HS-5 (cell line): Measurements from ENCODE around the gene CORIN.
"Not testable (repeated sequence)": the region's sequence is repeated elsewhere in the genome, so short reads cannot be mapped to it uniquely, and the experiment has no call there.

ENCODE experiments used
- DNase-seq: peaks from one replicate; pipeline ENCODE4 v3.0.0-alpha.2; 2012; ENCODE audit warnings: low read depth

CORIN gene

DNA sequence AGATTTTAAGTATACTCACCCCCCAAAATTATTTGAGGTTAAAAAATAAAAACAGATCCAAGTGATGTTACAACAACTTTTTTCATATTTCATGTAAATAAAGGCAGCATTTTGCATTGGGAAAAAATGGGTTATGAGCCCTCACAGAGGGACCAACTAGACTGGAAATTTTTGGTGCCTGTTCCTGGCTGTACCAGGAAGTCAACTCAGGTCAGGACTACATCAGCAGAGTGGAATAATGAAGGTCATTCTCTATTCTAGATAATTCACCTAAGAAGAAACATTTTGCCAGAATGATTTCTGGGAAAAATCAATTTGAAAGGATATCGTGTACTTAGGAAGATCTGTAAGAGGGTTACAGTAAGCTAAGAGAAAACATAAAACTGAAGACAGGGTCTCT is 66.8 kb downstream of the CORIN start:
- DNase-seq, result no peak

DNA sequence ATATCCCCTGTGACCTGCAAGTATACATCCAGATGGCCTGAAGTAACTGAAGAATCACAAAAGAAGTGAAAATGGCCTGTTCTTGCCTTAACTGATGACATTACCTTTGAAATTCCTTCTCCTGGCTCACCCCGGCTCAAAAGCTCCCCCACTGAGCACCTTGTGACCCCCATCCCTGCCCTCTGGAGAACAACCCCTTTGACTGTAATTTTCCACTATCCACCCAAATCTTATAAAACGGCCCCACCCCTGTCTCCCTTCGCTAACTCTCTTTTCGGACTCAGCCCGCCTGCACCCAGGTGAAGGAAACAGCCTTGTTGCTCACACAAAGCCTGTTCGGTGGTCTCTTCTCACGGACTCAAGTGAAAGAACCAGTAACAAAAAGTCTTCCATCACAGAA is 69.9 kb downstream of the CORIN start:
- not testable (repeated sequence) for DNase-seq

DNA sequence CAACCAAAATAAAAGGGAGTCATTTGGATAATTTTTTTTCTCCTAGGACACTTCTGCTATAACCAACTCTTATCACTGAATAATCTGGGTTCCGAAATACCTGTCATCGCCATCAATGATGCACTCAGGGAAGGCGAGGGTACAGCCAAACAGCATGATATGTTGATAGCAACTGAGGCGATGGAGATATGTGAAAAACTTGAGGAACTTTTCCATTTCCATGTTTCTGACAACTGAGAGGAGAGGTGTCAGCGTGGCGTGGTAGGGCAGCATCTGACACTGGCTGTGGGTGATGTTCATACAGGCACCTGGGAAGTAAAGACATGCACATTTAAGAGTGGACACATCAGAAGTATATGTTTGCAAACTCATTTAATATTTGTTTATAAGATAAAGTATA is 74.6 kb downstream of the CORIN start:
- no peak for DNase-seq

DNA sequence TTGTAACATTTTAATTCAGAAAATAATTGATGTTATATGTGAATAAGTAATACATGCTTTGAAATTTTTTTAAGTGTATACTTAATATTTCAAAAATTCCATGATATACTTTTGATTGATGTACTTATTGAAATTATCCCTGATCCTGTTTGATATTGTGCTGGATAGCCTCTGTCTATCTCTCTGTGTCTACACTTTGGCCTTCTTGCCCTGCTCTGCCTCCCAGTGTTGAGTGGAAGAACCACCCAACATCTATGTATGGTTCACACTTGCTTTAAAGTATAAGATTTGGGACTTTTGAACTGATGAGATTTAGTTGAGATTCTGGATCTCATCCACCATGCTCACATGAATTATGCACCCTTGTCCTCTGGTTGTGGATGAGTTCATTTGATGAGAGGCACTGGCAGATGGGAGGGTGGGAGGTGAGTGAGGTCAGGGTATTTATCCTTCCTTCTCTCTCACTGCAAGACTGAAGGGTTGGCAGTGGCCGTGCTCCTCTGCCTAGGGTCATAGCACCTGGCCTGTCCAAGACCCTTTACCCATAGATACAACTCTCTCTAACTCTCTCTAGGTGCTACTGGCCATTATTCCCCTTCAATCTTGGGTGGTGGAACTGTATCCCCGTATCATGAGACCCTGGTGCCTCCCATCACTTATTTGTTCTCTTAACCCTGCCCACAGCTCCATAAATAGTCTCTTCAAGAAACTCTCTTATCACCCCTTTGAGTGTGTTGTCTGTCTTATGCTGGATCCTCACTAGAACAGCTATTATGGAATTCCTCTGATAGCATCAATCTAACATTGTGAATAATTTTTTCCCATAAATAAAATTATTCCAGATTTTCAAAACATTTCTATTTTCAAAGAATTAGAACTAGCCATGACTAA is 75.2 kb downstream of the CORIN start:
- DNase-seq, result no peak

DNA sequence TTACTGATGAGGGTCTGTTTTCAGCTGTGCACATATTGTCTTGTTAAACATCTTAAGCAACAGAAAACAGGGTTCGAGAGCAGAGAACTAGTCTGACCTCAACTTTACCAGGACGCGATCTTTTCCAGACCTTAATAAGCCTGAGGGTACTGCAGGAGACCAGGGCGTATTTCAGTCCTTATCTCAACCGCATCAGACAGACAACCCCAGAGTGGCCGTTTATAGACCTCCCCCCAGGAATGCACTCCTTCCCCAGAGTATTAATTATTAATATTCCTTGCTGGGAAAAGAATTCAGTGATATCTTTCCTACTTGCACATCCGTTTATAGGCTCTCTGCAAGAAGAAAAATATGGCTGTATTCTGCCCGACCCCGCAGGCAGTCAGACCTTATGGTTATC is 84.6 kb downstream of the CORIN start:
- not testable (repeated sequence) for DNase-seq

DNA sequence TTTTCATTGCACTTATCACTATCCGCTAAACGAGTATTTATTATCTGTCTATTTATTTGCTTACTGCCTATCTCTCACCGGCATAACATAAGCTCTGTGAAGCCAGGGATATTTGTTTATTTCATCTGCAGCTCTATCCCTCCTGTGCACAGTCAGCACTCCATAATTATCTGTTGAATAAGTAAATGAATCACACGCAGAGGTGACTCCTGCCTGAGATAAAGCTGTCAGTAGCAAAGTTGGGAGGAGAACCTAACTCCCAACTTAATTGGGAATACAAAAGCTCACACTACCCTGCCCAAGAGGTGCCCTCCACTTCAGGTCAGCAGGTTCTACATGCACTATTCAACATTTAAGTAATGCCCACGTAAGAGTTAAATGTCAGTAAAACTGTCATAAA is 85.7 kb downstream of the CORIN start:
- DNase-seq, result no peak

DNA sequence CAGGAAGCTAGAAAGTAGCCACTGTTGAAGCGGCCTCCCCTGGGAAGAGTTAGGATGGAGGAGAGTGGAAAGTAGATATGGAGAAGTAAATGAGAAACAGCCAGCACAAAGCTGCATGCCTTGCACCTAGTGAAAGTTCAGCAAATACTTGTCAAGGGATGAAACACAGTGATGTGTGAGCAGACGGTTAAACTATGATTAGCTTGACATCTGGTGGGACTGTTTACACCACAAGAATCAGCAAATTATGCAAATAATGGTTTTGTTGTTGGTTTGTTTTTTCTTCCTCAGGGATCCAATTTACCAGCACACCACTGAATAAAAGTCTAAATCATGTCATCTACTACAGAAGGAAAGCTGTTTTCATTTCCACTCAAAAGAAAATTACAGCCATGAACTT is 87.1 kb downstream of the CORIN start:
- DNase-seq, result no peak

DNA sequence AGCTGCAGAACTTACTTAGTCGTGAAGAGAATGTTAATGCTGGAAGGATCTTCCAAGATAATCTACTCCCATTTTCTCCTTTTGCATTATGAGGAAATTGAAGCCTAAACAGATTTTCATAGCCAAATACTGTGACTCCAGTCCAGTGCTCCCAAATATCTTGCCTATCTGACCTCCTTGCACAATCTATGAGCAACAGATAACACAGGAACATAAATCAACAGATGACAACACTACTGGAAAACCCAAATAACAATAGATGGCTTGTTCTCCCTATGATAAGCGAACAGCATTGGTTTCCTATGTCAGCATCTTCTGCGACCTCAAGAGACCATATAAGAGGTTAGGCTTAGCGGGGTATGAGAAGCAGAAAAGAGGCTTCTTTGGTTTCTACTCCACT is 88.0 kb downstream of the CORIN start:
- DNase-seq, result no peak

DNA sequence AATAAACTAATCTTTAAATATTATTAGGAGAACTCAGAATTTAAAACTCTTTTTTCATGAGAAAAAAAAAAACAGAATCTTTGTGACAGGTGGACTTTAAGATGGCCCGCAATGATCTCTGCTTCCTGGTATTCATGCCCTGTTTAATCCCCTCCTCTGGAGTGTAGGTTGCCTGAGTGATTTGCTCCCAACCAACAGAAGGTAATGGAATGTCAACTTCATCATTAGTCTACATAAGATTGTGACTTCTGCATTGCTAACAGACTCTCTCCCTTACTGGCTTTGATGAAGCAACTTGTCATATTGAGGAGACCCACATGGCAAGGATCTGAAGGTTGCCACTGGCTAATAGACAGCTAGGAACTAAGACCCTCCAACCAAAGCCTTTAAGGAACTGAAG is 88.8 kb downstream of the CORIN start:
- DNase-seq, result no peak

DNA sequence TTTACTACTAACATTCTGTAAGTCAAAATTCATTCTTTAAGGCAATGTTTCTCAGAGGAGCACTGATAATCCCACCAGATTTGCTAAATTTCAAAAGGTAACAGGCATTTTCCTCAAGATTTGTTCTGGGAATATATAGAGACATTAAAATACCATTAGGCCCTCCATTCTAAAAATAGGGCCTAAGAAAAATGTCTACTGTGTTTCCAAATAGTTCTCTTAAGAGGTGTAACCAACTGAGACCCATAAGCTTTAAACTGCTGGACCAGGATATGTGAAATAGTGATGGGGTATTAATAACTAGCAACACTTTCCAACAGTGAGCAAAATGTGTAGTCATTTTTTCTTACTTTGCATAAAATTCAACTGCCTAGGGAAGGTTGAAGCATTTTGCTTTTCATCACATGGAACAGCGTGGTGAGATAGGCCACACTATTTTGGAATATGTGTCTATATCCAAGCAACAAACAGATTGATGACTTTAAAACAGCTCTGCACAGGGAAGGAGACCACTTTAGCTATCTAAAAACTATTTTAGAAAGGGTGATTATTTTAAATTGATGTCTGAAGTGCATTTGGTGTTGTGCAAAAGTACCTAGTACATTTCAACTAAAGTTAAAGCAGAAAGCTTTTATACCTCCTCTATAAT is 89.9 kb downstream of the CORIN start:
- DNase-seq, result no peak

DNA sequence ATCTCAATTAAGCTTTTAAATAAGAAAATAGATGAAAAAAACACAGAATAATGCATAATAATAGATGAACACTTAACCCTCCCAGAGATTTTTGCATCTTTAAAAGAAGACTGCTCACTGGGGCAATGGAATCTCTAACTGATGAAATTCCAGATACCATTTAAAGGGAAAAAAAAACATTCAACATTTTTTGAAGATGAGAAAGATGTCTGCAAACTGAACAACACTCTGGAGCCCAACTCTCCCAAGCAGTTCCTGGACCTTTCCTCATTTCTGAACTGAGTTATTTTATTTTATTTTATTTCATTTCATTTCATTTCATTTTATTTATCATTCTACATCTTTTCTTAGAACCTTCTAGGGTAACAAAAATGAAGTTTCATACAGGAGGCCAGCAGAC is 90.7 kb downstream of the CORIN start:
- no peak for DNase-seq

DNA sequence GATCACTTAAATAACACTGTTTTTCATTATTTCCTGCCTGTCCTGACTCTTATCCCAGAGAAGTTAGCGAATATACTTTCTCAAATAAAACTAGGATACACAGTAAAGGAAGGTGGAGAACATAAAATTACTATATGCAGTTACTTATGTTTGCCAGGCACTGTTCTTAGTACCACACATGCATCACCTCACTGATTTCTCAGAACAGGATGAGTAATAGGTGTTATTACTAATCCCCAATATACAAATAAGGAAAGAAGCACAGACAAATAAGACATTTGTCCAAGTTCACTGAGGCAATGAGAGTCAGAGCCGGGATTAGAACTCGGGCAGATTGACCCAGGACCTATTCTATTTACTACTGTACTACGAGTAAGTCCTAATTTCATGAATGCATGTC is 91.7 kb downstream of the CORIN start:
- no peak for DNase-seq

DNA sequence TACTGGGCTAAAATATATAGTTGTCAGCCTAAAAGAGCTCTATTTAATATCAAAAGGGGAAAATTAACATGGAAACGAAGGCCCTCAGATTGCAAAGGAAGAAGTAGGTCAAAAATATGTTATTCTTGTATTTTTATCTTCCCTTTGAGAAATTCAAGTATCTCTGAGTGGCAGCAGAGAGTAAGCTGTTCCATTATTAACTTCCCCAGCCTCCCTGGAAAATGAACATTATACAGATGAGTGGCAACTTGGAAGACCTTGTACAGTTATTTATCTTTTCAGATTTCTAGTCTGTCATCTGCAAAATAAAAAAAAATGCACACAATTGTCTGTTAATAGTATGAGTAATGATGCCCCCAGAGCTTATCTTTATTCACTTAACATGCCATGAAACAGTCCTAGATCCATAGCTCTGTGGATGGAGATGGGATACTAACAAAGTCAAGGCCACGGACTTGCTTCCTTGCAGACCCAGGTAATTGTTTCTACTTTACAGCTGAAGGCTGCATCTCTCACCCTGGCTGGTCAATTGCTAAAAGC is 93.0 kb downstream of the CORIN start:
- DNase-seq, result no peak

DNA sequence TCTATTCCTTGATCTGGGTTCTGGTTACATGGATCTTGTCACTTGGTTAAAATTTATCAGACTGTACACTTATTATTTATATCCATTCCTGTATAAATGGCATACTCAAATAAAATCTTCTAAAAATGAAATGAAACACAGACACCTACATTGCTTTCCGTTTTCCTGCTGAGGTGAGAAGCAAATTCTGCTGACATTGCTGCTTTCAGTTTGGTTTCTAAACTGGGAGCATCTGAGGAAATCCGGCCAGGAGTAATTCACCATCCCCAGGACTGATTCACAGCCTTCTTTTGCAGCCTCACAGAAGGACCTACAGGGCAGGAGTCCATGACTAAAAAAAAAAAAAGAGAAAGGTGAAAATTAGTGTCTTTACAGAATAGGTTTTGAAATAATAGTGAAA is 93.6 kb downstream of the CORIN start:
- DNase-seq, result no peak

DNA sequence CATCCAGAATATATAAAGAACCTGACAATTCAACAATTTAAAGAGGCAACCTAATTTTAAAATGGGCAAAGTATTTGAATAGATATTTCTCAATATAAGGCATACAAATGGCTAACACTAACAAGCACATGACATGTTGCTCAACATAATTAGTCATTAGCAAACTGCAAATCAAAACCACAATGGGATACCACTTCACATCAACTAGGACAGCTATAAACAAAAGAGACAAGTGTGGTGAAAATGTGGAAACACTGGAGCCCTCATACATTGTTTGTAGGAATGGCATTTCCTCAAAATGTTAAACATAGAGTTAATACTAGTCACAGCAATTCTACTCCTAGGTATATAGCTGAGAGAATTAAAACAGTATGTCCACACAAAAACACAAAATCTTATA is 96.7 kb downstream of the CORIN start:
- peak; percentile 38 for DNase-seq

DNA sequence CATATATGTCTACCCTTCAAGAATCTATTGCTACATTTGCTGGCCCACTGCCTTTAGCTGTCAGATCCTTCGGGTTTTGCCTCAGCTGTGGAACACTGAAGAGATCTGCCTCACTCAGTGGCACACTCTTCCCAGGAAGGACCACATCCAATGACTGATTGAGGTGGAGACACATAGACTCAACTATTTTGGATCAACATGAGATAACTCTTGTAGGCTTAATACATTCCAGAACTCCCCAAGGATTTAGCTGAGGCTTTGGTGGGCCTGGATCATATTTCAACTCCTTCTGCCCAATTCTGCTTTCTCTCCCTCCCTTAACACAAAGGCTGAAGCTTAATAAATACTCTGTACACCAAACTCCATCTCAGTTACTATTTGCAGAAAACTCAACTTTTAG is 100.5 kb downstream of the CORIN start:
- DNase-seq, result no peak

DNA sequence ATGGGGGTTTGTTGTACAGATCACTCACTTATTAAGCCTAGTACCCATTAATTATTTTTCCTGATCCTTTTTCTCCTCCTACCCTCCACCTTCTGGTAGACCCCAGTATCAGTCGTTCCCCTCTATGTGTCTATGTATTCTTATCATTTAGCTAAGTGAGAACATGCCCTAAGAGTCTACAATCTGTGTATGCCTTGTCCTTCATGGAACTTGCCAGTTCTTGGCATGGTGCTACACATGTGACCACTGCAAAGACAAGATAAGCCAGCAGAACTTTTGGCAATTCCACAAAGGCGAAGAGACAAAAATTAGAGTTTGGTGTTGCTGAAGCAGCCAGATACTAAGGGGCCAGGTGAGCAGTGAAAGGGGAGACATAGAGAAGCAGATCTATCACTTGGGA is 101.3 kb downstream of the CORIN start:
- DNase-seq, result no peak

DNA sequence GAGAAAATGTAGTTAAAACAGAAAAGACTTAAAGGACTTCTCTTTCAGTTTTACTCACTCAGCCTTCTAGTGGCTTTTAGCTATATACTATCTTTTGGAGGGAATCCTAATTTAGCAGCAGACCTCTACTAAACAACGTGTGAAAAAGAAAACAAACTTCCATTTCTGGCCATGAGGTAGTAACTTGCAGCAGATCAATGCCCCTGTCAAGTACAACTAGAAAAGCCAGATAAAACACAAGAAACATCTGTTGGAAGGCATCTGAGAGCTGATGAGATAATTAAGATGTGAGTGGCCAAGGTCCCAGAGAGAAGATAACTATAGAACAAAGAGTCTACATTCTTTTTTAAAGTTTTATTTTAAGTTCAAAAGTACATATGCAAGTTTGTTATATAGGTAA is 101.7 kb downstream of the CORIN start:
- no peak for DNase-seq

DNA sequence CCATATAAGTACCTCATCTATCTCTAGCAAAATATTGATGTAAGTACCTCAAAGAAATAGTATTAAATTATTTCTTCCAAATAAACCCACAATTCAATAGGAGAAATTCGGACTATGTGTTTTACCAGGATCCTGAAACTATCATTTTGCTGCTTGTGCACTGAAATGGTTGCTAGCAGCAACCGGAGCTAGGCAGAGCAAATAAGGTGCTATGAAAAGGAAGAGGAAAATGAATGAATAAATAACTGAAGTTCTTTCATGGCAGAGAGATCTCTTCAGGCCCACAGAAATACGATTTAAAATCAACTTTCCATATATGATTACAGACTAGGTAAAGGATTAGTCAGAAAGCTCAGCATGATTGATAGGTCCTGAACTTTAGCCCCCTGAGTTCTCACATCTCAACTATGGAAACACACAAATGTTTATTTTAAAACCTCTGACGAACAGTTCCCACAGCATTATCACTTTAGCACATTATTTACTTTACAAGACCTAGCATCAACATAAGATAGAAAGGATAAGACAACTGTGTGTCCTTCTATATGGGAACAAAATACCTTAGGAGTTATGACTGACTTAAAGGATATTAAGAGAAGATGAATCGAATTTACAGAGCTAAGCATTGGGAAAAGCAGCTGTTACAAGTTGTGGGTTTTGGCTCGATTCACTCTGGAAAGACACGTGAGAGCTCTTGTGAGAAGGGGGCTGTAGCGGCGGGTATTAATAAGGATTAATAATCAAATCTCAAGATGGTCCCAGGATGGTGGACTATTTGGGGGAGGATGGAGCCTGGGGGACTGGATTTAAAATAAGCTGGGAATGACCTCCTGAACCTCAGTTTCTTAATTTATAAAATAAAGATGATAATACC is 104.3 kb downstream of the CORIN start:
- no peak for DNase-seq

DNA sequence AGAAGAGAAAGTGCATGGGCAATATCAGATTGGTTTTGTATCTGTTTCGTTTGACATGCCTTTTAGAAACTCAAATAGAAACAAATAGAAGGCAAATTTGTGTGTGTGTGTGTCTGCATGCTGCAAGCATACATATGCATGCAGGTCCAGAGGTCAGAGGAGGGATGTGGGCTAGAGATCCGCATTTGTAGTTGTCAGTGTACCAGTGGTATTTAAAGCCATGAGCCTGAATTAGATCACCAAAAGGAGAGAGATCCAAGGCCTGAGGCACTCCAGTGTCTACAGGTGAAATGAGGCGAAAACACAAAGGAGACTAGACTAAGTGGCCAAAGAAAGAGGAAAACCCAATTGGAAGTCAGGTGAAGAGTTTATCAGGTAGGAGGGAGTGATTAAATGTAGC is 106.7 kb downstream of the CORIN start:
- DNase-seq, result no peak

DNA sequence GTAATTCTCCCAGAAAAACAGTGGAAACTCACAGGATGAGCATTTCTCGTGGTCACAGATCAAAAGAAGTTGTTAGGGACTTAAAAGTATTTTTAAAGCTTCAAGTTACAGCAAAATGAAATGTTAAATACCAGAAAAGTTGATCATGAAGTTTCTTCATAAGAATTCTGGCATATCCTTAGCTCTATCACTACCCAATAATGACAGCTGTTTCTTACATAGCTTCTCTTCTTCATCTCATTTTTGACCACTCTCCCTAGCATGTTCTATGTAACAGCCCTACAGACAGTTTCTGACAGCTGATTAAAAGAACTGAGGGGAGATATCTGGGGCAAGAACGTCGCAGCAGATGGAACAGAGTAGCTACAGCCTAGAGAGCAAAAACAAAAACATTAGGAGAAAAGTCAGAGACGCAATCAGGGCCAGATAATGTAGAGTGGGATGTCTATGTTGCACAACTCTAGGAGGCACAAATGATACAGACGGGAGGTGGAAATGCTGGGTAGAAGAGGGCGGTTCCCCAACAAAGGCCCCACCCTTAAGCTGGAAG is 108.7 kb downstream of the CORIN start:
- no peak for DNase-seq

DNA sequence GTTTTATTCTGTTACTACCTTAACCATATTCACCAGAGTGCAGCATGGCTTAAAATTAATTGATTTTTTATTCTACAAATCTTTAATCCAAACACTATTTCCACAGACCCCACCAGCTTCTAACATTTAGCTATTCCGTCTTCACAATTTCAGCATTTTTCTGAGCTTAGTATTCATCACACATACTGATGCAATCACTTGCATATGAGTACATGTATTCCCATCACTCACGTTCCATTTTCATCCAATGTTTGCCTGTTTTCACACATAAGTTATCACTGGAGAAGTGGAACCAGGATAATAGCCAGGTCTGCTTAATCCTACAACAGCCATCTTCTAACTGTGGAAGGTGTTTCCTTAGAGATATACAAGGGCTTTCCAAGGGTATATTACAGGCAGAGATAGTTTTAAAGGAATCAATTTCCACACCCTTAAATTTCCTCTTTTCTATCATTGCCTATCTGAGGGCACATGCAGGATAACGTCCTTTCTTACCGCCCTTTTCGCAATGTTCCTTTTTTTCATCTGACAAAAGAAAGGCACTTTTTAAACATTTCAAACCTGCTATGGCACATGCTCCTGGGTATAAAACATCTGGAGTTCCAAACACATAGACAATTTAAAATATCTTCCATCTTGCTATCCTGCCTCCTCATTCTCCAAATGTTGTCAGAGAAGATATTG is 115.8 kb downstream of the CORIN start:
- no peak for DNase-seq
